ENCODE results near the gene MORF4L2.

DNA sequence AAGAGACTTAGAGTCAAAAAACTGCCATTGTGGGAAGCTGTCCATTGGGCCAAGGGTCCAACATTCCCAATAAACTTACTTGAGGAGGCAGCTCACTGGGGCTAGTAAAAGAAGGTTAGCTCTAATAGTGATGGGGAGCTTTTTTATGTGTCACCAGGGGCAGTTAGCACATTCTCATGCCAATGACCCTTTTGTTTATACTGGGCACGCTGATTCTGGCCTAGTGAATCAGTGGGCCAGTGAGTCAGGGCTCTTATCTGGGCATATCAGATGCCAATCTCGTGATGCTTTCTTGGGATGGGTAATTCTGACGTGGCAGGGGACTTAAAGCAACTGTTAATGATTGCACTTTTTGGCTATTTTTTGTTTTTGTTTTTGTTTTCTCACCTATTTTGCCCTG lies 29.9 kb downstream of the MORF4L2 start:
- TF ChIP-seq, protein P1, sequence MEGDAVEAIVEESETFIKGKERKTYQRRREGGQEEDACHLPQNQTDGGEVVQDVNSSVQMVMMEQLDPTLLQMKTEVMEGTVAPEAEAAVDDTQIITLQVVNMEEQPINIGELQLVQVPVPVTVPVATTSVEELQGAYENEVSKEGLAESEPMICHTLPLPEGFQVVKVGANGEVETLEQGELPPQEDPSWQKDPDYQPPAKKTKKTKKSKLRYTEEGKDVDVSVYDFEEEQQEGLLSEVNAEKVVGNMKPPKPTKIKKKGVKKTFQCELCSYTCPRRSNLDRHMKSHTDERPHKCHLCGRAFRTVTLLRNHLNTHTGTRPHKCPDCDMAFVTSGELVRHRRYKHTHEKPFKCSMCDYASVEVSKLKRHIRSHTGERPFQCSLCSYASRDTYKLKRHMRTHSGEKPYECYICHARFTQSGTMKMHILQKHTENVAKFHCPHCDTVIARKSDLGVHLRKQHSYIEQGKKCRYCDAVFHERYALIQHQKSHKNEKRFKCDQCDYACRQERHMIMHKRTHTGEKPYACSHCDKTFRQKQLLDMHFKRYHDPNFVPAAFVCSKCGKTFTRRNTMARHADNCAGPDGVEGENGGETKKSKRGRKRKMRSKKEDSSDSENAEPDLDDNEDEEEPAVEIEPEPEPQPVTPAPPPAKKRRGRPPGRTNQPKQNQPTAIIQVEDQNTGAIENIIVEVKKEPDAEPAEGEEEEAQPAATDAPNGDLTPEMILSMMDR (IDR thresholded peaks at IDR 0.05) = no peak
- no peak for TF ChIP-seq POLR2A (IDR thresholded peaks at IDR 0.05)
